K562 (cell line): Measurements from ENCODE around the gene RAD51D. TPM values are rescaled to one million over a fixed set of nuclear protein-coding genes. Genes with fewer than 3 reads are reported as not detected.

Source experiments
- ATAC-seq: fragments of 200-7000 bp; cut with Tn5 transposase; 3 replicates; pipeline ENCODE4 v1.9.1; 2020; ENCODE audit warnings: moderate library complexity
- BruUV-seq: library from RNA; stranded (reverse); fragments of 400-500 nt; replicated peaks from 2 replicates; lab custom pipeline; 2021; lab: Mats Ljungman, UMichigan
- CTCF ChIA-PET: fragments of 300-600 bp; formaldehyde crosslinking; extraction: SDS; loops from one replicate; lab custom pipeline; 2021; ENCODE audit warnings: low intra/inter-chr PET ratio; lab: Yijun Ruan, JAX
- POLR2A ChIA-PET: fragments of 300-600, 350-650 bp; sonication (Branson Sonifier 250); formaldehyde crosslinking; extraction: SDS; loops from one replicate; lab custom pipeline; 2021; ENCODE audit warnings: antibody characterized with exemption, inconsistent platforms; lab: Yijun Ruan, JAX
- DNase-seq, 4 experiments: peaks; one replicate each; pipeline versions ENCODE4 v3.0.0 to v3.0.0-alpha.2; 2011 to 2018; ENCODE audit warnings: low spot score in 3 of 4, mixed read lengths in 3 of 4; ENCODE audit errors: extremely low read depth in 1 of 4
- FAIRE-seq: peaks from 2 replicates; lab custom pipeline; 2011; peaks lifted over from hg19 to GRCh38; lab: Jason Lieb, UNC
- H2AFZ ChIP-seq: 2 replicates; pipeline ENCODE4 v1.6.0; 2011; ENCODE audit warnings: low read depth, low read length, control low read depth, inconsistent platforms
- H3K27ac ChIP-seq: fragments of 200-600 bp; 3 replicates; pipeline ENCODE4 v1.8.0; 2011; ENCODE audit warnings: low read depth, mild to moderate bottlenecking, control low read depth, inconsistent platforms, low read length, moderate library complexity, mixed read lengths; ENCODE audit errors: extremely low read depth
- H3K27me3 ChIP-seq, 2 experiments: fragments of 300-600 bp in 1 of 2; 2 replicates in 1 of 2; 3 replicates in 1 of 2; pipeline versions ENCODE4 v1.6.0 to v1.8.0; 2011; ENCODE audit warnings: inconsistent platforms in 2 of 2, low read length in 2 of 2, mild to moderate bottlenecking in 1 of 2, mixed read lengths in 1 of 2, moderate library complexity in 1 of 2; ENCODE audit not compliant: control insufficient read depth in 2 of 2, insufficient read depth in 2 of 2
- H3K36me3 ChIP-seq: fragments of 300-600 bp; 3 replicates; pipeline ENCODE4 v1.8.0; 2011; ENCODE audit warnings: mild to moderate bottlenecking, low read length, inconsistent platforms; ENCODE audit not compliant: control insufficient read depth, insufficient read depth
- H3K4me1 ChIP-seq, 2 experiments: fragments of 200-600 bp in 1 of 2; replicated peaks in 1 of 2; 2 replicates in 1 of 2; 3 replicates in 1 of 2; pipeline versions ENCODE4 v1.5.1 to v1.8.0; 2011; ENCODE audit warnings: inconsistent platforms in 2 of 2, low read length in 2 of 2, mild to moderate bottlenecking in 1 of 2, mixed read lengths in 1 of 2, moderate library complexity in 1 of 2; ENCODE audit not compliant: control insufficient read depth in 2 of 2, insufficient read depth in 2 of 2
- H3K4me2 ChIP-seq: 2 replicates; pipeline ENCODE4 v1.6.1; 2011; ENCODE audit warnings: low read length, control low read depth, inconsistent platforms, mixed read lengths; ENCODE audit not compliant: insufficient read depth
- H3K4me3 ChIP-seq: fragments of 200-600 bp; sonication (generic), shearing (Covaris generic); 2 replicates; pipeline ENCODE4 v1.5.1; 2016; ENCODE audit warnings: control low read depth, inconsistent platforms
- H3K79me2 ChIP-seq: fragments of 200-600 bp; 3 replicates; pipeline ENCODE4 v1.8.0; 2011; ENCODE audit warnings: low read length, inconsistent platforms; ENCODE audit not compliant: control insufficient read depth, insufficient read depth
- H3K9ac ChIP-seq, 2 experiments: 2 replicates each; pipeline versions ENCODE4 v1.6.0 to v1.6.1; 2011; ENCODE audit warnings: low read depth in 2 of 2, low read length in 2 of 2, control low read depth in 1 of 2, inconsistent platforms in 1 of 2, mild to moderate bottlenecking in 1 of 2, mixed read lengths in 1 of 2; ENCODE audit not compliant: insufficient read depth in 1 of 2
- H3K9me1 ChIP-seq: one replicate; pipeline ENCODE4 v1.6.0; 2011; ENCODE audit warnings: inconsistent platforms, mild to moderate bottlenecking, low read length, moderate library complexity; ENCODE audit not compliant: control insufficient read depth, insufficient read depth
- H3K9me3 ChIP-seq: replicated peaks from 2 replicates; pipeline ENCODE4 v1.5.1; 2011; ENCODE audit warnings: low read depth, low read length, inconsistent platforms; ENCODE audit not compliant: control insufficient read depth, insufficient read depth
- H4K20me1 ChIP-seq: replicated peaks from 2 replicates; pipeline ENCODE4 v1.6.1; 2011; ENCODE audit warnings: low read length, inconsistent platforms, mixed read lengths; ENCODE audit not compliant: control insufficient read depth, insufficient read depth
- DACH1 ChIP-seq: fragments of 450-650 bp; IDR thresholded peaks from 2 replicates; pipeline ENCODE4 v1.6.1; 2018; ENCODE audit not compliant: partially characterized antibody
- GATA2 ChIP-seq: sonication (generic); formaldehyde crosslinking; IDR thresholded peaks from 2 replicates; pipeline ENCODE4 v1.4.0; 2020; ENCODE audit warnings: mild to moderate bottlenecking, missing genetic modification reagents
- HDAC2 ChIP-seq: fragments of 450-650 bp; IDR thresholded peaks from 2 replicates; pipeline ENCODE4 v1.6.1; 2016; ENCODE audit warnings: mild to moderate bottlenecking
- HDAC3 ChIP-seq: fragments of 450-650 bp; IDR thresholded peaks from 2 replicates; pipeline ENCODE4 v1.6.1; 2018; ENCODE audit warnings: borderline replicate concordance, mild to moderate bottlenecking, moderate library complexity; ENCODE audit not compliant: partially characterized antibody
- KLF6 ChIP-seq: fragments of 250-450 bp; sonication (Bioruptor Pico); IDR thresholded peaks from 2 replicates; pipeline ENCODE4 v1.4.0; 2020; ENCODE audit warnings: mild to moderate bottlenecking, moderate library complexity, borderline replicate concordance
- MCM3 ChIP-seq: fragments of 450-650 bp; IDR thresholded peaks from 2 replicates; pipeline ENCODE4 v1.6.1; 2016
- MITF ChIP-seq: IDR thresholded peaks from 2 replicates; pipeline ENCODE4 v1.6.1; 2014; ENCODE audit warnings: antibody characterized with exemption
- REST ChIP-seq, 2 experiments: fragments of 450-650 bp; formaldehyde crosslinking in 1 of 2; IDR thresholded peaks; 2 replicates each; pipeline versions ENCODE4 v1.4.0 to v1.6.1; 2014 to 2020; ENCODE audit warnings: mild to moderate bottlenecking in 2 of 2, borderline replicate concordance in 1 of 2, low read depth in 1 of 2
- SMARCA4 ChIP-seq: fragments of 450-650 bp; IDR thresholded peaks from 2 replicates; pipeline ENCODE4 v1.6.1; 2016
- ZNF717 ChIP-seq: fragments of 250-450 bp; sonication (Bioruptor Pico); IDR thresholded peaks from 2 replicates; pipeline ENCODE4 v1.5.0; 2021
- WGBS: fragments of 100-300 bp; shearing (Covaris generic); methylation state at CpG from one replicate; pipeline ENCODE4 v1.1.6; 2016; ENCODE audit warnings: low coverage, mixed read lengths; ENCODE audit not compliant: insufficient coverage; ENCODE audit errors: missing lambda C conversion rate; 5-methylcytosine and 5-hydroxymethylcytosine counted together
- in situ Hi-C: fragments of 300-500 bp; cut with MboI; formaldehyde crosslinking; loops from 4 replicates; pipeline ENCODE4 v1.15.0; 2018; ENCODE audit warnings: inconsistent platforms, mixed read lengths
- intact Hi-C: fragments of 100-400 bp; cut with micrococcal nuclease; formaldehyde crosslinking; loops from 2 replicates; pipeline ENCODE4 v1.14.2; 2022
- polyA plus RNA-seq, 8 experiments: library from polyadenylated mRNA; depleted of rRNA in 4 of 8; stranded (reverse) in 5 of 8; unstranded in 3 of 8; fragments of >200 nt; fragmentation: Nextera tagmentation in 2 of 8; fragmentation: Illumina TruSeq in 1 of 8; extraction: Ambion mirVana in 2 of 8; extraction: Trizol in 1 of 8; gene quantifications; 2 replicates each; pipeline versions ENCODE4 v1.2.1 to v1.2.3, GENCODE V29; 2011 to 2014; ENCODE audit warnings: inconsistent platforms in 1 of 8, missing spikeins in 1 of 8
- total RNA-seq, 7 experiments: library from RNA; depleted of rRNA in 6 of 7; stranded (reverse); fragments of >200 nt in 6 of 7; fragmentation: Illumina TruSeq in 2 of 7; extraction: Trizol in 2 of 7; gene quantifications; 2 replicates each; pipeline versions ENCODE4 v1.2.1 to v1.2.3, GENCODE V29; 2011 to 2021; ENCODE audit warnings: low replicate concordance in 1 of 7
- TF ChIP-seq, protein P1 (sequence below): fragments of 250-450 bp; sonication (Bioruptor Pico); IDR thresholded peaks from 2 replicates; pipeline ENCODE4 v1.8.0; 2021; ENCODE audit warnings: moderate library complexity, mild to moderate bottlenecking, inconsistent platforms
- TF ChIP-seq, protein P2 (sequence below): fragments of 200-400 bp; formaldehyde crosslinking; IDR thresholded peaks from 2 replicates; pipeline ENCODE4 v1.6.1; 2017; ENCODE audit warnings: mild to moderate bottlenecking, low read depth, low read length, moderate library complexity

The RAD51D gene
- total and polyA plus RNA-seq, 9 of the 15 experiments (the other 6 are each of a cell fraction or from before 2014, with no cell fraction given), result 2.2 to 16.9 (median 8.7) TPM

DNA sequence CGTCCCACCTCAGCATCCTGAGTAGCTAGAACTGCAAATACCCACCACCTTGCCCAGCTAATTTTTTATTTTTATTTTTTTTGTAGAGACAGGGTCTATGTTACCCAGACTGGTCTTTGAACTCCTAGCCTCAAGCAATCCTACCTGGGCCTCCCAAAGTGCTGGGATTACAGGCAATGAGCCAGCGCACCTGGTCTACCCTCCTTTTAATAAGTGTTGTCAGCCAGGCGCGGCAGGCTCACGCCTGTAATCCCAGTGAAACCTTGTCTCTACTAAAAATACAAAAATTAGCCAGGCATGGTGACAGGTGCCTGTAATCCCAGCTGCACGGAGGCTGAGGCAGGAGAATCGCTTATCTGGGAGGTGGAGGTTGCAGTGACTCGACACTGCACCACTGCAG, 75.5 kb downstream of the RAD51D start:
- no peak overlapping the region for H2AFZ ChIP-seq
- CTCF ChIA-PET, result no interaction called here
- no peak overlapping the region for H3K4me2 ChIP-seq
- H3K4me3 ChIP-seq, result no peak overlapping the region
- no peak for ATAC-seq
- no peak for TF ChIP-seq HDAC3
- no peak for TF ChIP-seq DACH1
- no peak for TF ChIP-seq HDAC2
- TF ChIP-seq SMARCA4, result no peak
- TF ChIP-seq REST (IDR thresholded peaks at IDR 0.05; ENCODE audit: borderline replicate concordance), result no peak
- TF ChIP-seq REST (CRISPR knock-in tag; IDR thresholded peaks at IDR 0.05; ENCODE audit: low read depth), result no peak
- TF ChIP-seq GATA2 (CRISPR knock-in tag), result no peak
- TF ChIP-seq ZNF717 (CRISPR knock-in tag), result no peak
- TF ChIP-seq MITF, result no peak
- no peak for TF ChIP-seq MCM3
- TF ChIP-seq KLF6 (CRISPR knock-in tag), result no peak
- TF ChIP-seq, protein P1, sequence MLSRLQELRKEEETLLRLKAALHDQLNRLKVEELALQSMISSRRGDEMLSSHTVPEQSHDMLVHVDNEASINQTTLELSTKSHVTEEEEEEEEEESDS (CRISPR knock-in tag), result no peak
- TF ChIP-seq, protein P2, sequence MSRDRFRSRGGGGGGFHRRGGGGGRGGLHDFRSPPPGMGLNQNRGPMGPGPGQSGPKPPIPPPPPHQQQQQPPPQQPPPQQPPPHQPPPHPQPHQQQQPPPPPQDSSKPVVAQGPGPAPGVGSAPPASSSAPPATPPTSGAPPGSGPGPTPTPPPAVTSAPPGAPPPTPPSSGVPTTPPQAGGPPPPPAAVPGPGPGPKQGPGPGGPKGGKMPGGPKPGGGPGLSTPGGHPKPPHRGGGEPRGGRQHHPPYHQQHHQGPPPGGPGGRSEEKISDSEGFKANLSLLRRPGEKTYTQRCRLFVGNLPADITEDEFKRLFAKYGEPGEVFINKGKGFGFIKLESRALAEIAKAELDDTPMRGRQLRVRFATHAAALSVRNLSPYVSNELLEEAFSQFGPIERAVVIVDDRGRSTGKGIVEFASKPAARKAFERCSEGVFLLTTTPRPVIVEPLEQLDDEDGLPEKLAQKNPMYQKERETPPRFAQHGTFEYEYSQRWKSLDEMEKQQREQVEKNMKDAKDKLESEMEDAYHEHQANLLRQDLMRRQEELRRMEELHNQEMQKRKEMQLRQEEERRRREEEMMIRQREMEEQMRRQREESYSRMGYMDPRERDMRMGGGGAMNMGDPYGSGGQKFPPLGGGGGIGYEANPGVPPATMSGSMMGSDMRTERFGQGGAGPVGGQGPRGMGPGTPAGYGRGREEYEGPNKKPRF, result no peak
- TF ChIP-seq, all 486 proteins: peak for 0
- H3K27me3 ChIP-seq, result no peaks in the 10 kb centered on the region
- FAIRE-seq, result no peak
- no peaks in the 10 kb centered on the region for H3K36me3 ChIP-seq
- in situ Hi-C loops (no loop called here), intact Hi-C loops (no loop called here)
- no peaks in the 10 kb centered on the region for H3K79me2 ChIP-seq
- H3K4me1 ChIP-seq, result peaks cover 0 to 7% of the 10 kb centered on the region in 2 experiments; a peak in 4 of 5 replicates
- H3K9me3 ChIP-seq, result no peaks in the 10 kb centered on the region
- no peak overlapping the region for H3K27ac ChIP-seq
- no peaks in the 10 kb centered on the region for H3K9me1 ChIP-seq
- no peaks in the 10 kb centered on the region for H4K20me1 ChIP-seq
- 68% methylated on average over 8 of the region's 8 CpGs for WGBS
- no peak overlapping the region for H3K9ac ChIP-seq
- no TSS peak for BruUV-seq
- no peak for DNase-seq
- POLR2A ChIA-PET, result interaction anchor here (0.7 to 0.8 kb wide), 2 partner anchors 9 to 19 kb away, joined by 3 read pairs; partner anchors contain the start of gene RFFL
